Ishikawa (cell line): Measurements from ENCODE around the gene PRXL2A.

Source experiments
- CEBPB ChIP-seq: IDR thresholded peaks from 2 replicates; pipeline ENCODE4 v1.6.1; 2012
- CREB1 ChIP-seq: IDR thresholded peaks from 2 replicates; pipeline ENCODE4 v1.6.1; 2012; ENCODE audit warnings: low read depth
- EGR1 ChIP-seq: IDR thresholded peaks from 2 replicates; pipeline ENCODE4 v1.6.1; 2012
- EP300 ChIP-seq: IDR thresholded peaks from 2 replicates; pipeline ENCODE4 v1.6.1; 2012; ENCODE audit warnings: borderline replicate concordance
- FOXM1 ChIP-seq: IDR thresholded peaks from 2 replicates; pipeline ENCODE4 v1.6.1; 2012; ENCODE audit warnings: low read depth, borderline replicate concordance
- MAX ChIP-seq: IDR thresholded peaks from 2 replicates; pipeline ENCODE4 v1.6.1; 2012
- NFIC ChIP-seq: IDR thresholded peaks from 2 replicates; pipeline ENCODE4 v1.6.1; 2012
- RAD21 ChIP-seq: IDR thresholded peaks from 2 replicates; pipeline ENCODE4 v1.6.1; 2012; ENCODE audit warnings: low read depth
- REST ChIP-seq: IDR thresholded peaks from 2 replicates; pipeline ENCODE4 v1.6.1; 2012; ENCODE audit warnings: low read depth, mild to moderate bottlenecking
- TAF1 ChIP-seq: IDR thresholded peaks from 2 replicates; pipeline ENCODE4 v1.6.1; 2012; ENCODE audit warnings: low read depth, mild to moderate bottlenecking
- TCF12 ChIP-seq: IDR thresholded peaks from 2 replicates; pipeline ENCODE4 v1.6.1; 2012; ENCODE audit warnings: low read depth
- TEAD4 ChIP-seq: IDR thresholded peaks from 2 replicates; pipeline ENCODE4 v1.6.1; 2012
- USF1 ChIP-seq: IDR thresholded peaks from 2 replicates; pipeline ENCODE4 v1.6.1; 2012
- YY1 ChIP-seq: IDR thresholded peaks from 2 replicates; pipeline ENCODE4 v1.6.1; 2012; ENCODE audit warnings: low read depth
- ZBTB7A ChIP-seq: IDR thresholded peaks from 2 replicates; pipeline ENCODE4 v1.6.1; 2012; ENCODE audit warnings: low read depth

PRXL2A gene

GRCh38 chr10:80476685-80477084 lies 68.3 kb downstream of the PRXL2A start:
- TF ChIP-seq RAD21 (no peak), REST (no peak), EGR1 (no peak), EP300 (no peak), MAX (no peak), ZBTB7A (no peak), CEBPB (no peak), YY1 (no peak), TCF12 (no peak), FOXM1 (no peak), TEAD4 (no peak), TAF1 (no peak), CREB1 (no peak), USF1 (no peak), NFIC (no peak)

GRCh38 chr10:80477813-80478212 lies 69.5 kb downstream of the PRXL2A start:
- no peak for TF ChIP-seq CREB1
- no peak for TF ChIP-seq TAF1
- TF ChIP-seq YY1, result no peak
- no peak for TF ChIP-seq MAX
- TF ChIP-seq NFIC, result no peak
- no peak for TF ChIP-seq FOXM1
- no peak for TF ChIP-seq TCF12
- no peak for TF ChIP-seq RAD21
- TF ChIP-seq ZBTB7A, result no peak
- TF ChIP-seq REST, result no peak
- no peak for TF ChIP-seq TEAD4
- TF ChIP-seq EP300, result no peak
- no peak for TF ChIP-seq EGR1
- TF ChIP-seq USF1, result no peak
- TF ChIP-seq CEBPB, result no peak

- TF ChIP-seq EGR1, result no peak
- TF ChIP-seq YY1, result no peak
- TF ChIP-seq TAF1, result no peak
- no peak for TF ChIP-seq CEBPB
- TF ChIP-seq TCF12, result no peak
- no peak for TF ChIP-seq FOXM1
- TF ChIP-seq EP300, result no peak
- no peak for TF ChIP-seq NFIC
- no peak for TF ChIP-seq TEAD4
- no peak for TF ChIP-seq ZBTB7A
- TF ChIP-seq USF1, result no peak
- TF ChIP-seq MAX, result no peak
- no peak for TF ChIP-seq RAD21
- TF ChIP-seq CREB1, result no peak
- TF ChIP-seq REST, result no peak
These were observed 72.5 kb downstream of the PRXL2A start for GRCh38 chr10:80480852-80481251.

GRCh38 chr10:80484243-80484642 lies 75.9 kb downstream of the PRXL2A start:
- TF ChIP-seq USF1 (no peak), CEBPB (no peak), NFIC (no peak), CREB1 (no peak), FOXM1 (no peak), REST (no peak), EGR1 (no peak), ZBTB7A (no peak), TCF12 (no peak), TEAD4 (no peak), EP300 (no peak), YY1 (no peak), MAX (no peak), TAF1 (no peak), RAD21 (no peak)
